Stimulated activated naive CD8-positive, alpha-beta T cell treated with anti-CD3 and anti-CD28 coated beads, Interleukin-15, Interleukin-2, amounts not matched to agents 100 U/mL and 50 U/mL, for 24 hours (primary cell): Measurements from ENCODE around the gene PITRM1.

Experiments
- ATAC-seq: fragments of 150-1000 bp; cut with Tn5 transposase; one replicate; pipeline ENCODE4 v1.10.0; 2021
- DNase-seq: peaks from one replicate; pipeline ENCODE4 v3.0.0; 2021

PITRM1 gene

DNA sequence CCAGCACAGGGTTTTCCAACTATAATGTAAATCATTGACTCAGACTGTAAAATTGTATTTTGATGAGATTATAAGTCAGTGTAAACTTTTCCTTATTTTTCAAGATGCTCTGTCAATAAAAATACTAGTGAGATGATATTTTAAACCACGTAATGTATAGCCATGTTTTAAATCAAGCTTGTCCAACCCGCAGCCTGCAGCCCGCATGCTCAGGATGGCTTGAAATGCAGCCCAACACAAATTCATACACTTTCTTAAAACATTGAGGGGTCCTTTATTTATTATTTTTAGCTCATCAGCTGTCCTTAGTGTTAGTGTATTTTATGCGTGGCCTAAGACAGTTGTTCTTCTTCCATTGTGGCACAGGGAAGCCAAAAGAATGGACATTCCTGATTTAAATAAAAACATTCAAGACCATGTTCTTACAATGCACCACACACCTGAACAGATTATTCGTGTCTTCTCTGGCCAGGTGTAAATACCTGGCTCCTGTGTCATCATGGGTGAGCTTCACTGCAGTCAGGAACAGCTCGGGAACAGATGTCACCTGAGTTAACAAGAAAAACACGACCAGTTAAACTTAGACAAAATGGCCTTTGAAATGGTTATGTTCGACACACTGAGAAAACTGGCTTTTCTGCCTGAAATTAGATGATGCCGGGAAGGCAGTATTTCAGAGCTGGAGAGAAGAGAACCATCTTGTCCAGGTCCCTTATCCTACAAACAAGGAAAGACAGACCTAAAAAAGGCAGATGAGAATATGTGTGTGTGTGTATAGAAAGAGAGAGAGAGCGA is 5.9 kb downstream of the PITRM1 start:
- no peak for DNase-seq
- ATAC-seq = no peak

DNA sequence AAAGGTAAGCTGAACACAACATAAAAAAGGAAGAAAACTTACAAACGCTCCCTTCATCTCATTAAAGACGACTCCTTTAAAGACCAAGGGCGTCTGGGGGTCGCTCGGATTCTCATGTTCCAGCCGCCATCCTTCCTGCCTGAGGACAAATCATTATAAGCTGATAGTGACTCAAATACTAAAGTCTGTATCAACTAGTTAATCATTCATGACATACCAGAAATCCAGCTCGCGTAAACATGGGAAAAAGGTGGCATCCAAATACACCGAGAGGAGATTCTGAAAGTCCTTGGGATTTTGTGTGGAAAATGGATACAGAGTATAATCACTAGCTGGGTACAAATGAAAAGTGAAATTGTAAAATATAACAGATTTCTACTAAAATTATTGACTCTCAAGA is 7.4 kb downstream of the PITRM1 start:
- DNase-seq (no peak), ATAC-seq (no peak)

DNA sequence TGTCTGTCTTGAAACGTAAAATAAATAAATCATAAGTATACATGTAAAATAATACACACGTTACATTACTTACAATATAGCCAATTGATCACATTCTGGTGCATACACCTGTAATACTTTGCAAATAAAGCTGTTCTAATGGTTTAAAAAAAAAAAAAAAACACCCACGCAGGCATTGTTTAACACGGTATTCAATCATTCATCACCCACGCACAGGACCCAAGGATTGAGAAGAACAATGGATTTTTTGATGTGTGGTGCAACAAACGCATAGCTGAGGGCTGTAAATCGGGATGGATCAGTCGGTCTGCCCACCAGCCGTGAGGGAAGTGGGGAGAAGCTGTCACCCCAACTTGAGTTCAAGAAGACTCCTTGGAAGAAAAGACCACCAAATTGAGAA is 8.7 kb downstream of the PITRM1 start:
- no peak for ATAC-seq
- no peak for DNase-seq

DNA sequence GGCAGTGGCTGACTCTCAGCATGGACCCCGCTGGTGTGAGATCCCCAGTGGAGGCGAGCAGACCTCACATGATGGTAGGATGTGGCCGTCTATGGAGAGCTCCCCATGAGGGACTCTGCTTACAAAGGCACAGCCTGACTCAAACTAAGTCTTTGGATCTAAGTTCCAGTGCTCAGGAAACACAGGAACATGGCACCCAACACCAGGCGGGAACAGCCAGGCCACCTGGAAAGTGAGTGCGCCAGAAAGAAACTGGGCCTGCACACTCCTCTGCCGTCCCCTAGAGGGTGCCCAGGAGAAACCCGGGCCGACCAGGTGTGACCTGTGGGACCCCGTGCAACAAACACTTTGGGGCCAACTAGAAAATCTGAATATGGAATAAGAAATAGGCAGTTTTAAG is 10.0 kb downstream of the PITRM1 start:
- no peak for ATAC-seq
- no peak for DNase-seq

DNA sequence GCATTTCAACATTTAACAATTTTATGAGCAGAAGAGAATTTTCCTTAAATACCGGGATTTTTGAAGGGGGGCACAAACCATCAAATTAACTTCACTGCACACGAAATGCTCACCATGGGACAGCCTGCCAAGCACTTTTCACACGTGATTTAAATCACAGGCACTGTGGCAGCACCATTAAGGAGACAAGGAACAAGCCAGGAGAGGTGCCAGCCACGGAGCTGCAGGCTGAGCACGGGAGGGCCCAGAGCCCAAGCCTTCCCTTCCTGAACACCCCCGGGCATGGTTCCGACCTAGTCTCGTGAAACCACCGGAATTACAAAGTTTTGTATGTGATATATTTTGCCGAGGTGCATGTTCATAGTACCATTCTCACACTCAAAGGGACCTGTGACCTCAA is 13.4 kb downstream of the PITRM1 start:
- ATAC-seq = no peak
- DNase-seq = no peak

DNA sequence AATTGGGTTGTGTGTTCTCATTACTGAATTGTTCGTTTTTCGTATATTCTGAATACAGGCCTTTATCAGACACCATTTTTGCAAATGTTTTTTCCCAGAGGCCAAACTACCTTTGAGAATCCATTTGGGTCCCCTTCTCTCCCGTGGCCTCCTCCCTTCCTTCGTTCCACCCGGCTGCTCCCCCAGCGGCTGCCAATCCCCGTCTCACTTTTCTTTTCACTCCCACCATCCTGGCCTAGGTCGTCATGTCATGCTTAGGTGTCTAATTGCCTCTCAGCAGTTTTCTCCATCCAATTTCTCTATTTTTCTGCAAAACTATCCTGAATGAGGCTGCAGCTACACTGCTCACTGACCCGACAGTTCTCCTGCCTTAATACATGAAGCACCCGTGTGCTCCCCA is 17.9 kb downstream of the PITRM1 start:
- ATAC-seq (no peak), DNase-seq (no peak)

DNA sequence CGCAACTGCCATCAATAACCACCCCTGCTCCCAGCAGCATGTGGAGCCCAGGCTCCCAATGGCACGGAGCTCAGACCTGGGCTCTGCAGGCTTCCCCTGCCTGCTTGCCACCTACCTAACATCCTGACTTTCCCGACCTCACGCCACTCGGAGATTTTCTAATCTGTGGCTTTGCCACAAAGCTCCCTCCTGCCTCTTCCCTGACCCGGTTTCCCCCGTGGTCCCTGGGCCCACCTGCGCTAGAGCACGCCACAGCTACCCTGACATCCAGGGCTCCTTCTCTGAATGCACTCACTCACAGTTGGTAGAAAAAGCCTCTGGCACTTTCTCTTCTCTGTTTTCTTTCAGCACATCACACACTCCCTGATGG is 20.0 kb downstream of the PITRM1 start:
- DNase-seq (no peak), ATAC-seq (no peak)

DNA sequence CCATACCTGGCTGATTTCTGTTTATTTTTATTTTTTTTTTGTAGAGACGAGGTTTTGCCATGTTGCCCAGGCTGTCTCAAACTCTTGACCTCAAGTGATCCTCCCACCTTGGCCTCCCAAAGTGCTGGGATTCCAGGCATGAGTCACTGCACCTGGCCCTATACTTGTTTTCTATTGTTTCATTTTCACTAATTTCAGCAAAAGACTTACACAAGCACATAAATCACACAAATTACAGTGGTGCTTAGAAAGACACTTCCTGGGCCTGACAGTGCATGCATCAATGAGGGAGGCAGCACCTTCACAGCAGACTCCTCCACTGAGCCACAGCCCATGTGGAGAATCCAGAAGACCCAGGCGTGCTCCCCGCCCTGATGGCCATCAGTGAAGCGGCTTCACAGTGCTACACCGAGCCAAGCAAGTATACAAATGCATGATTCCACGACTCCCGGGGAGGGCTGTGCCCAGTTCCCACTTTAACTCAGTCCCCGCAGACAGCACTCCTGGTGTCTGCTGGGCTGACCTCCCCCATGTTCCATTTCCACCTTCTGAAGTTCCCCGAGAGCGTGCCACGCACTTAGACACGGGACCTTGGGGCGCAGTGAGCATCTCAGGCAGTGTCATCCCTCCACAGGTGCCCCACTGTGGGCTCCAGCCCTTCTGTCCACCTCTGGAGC is 20.6 kb downstream of the PITRM1 start:
- ATAC-seq (no peak), DNase-seq (no peak)

DNA sequence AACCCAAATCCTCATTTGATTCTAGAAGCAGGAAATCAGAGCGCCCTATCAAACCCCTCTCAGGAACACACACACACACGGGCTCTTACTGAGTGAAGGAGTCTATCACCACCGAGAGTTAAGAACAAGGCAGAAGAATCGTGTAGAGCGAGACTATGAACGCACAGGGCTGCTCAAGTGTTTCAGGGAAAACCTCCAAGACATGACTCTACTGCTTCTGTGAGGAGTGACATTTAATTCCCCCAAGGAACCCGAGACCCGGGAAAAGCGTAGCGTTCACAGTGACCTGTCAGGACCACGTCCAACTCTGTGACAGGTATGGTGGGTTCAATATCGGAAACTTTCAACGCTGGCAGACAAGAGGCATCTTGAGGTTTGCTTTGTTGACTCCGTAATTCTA is 21.6 kb downstream of the PITRM1 start:
- no peak for ATAC-seq
- DNase-seq = no peak

DNA sequence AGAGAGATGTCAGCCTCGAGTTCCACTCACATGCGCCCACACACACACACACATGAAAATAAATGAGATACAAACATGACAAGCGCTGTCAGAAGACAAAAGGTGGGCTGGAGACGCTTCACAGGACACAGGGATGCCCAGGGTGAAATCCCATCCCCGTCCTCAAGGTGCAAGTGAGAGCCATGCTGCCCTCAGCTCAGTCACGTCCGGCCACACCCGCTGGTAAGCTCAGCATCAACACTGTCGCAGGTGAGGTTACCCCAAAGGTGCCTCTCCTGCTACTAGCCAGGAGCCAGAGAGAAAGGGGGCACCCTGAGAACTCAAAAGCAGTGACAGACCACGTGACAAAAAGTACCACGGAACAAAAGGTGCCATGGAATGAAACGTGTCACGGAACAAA is 22.2 kb downstream of the PITRM1 start:
- ATAC-seq = no peak
- DNase-seq = no peak

DNA sequence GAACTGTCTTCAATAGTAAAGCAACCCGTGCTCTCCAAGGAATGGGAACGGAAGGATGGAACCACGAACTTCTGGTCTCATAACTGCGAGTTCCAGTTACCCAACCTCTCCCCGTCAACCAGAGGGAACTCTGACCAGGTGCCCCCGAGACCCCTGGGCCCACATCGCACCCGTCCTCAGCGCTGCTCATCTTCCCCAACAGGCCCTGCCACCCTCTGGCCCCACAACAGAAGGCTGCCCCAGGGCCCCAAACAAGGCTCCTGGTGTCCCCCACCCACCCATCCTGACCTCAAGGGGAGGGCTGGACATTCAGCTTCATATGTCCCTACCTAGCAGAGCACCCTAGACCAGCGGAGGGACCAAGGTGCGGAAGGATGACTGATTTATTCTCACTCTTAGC is 22.7 kb downstream of the PITRM1 start:
- no peak for DNase-seq
- no peak for ATAC-seq

DNA sequence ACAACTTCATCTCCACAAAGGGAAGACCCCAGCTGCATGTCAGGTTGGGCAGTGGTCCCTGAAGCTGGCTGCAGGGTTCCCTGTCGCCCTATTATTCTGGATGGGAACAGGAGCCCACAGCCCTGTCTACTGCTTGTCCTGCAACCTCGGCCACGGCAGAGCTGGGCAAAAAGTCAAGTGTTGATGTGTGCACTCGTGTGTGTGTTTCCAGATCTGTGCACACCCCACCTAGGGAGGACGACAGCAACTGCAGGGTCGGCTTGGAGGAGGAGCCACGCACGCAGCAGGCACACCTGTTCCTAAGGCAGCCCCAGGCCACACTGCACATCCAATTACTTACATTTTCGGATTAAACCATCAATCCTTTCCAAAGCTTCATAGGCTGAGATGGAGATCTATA is 23.6 kb downstream of the PITRM1 start:
- ATAC-seq (no peak), DNase-seq (no peak)

DNA sequence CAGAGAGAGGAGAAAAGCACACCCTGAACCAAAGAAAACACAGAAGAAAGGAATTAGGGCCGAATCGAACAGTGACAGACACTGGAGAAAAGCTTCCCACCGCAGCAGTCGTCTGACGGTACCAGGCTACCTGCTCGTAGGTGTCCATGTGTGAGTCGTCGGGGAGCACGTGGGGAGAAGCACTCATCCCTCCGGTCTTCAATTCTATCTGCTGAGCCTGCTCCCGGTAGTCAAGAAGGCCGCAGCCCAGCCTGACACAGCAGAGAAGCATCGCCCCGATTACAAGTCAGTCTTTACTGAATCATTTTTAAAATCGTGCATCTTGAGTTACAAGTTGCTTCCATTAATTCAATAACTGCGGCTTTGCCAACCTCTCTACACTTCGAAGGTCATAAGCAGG is 24.5 kb downstream of the PITRM1 start:
- no peak for DNase-seq
- no peak for ATAC-seq

DNA sequence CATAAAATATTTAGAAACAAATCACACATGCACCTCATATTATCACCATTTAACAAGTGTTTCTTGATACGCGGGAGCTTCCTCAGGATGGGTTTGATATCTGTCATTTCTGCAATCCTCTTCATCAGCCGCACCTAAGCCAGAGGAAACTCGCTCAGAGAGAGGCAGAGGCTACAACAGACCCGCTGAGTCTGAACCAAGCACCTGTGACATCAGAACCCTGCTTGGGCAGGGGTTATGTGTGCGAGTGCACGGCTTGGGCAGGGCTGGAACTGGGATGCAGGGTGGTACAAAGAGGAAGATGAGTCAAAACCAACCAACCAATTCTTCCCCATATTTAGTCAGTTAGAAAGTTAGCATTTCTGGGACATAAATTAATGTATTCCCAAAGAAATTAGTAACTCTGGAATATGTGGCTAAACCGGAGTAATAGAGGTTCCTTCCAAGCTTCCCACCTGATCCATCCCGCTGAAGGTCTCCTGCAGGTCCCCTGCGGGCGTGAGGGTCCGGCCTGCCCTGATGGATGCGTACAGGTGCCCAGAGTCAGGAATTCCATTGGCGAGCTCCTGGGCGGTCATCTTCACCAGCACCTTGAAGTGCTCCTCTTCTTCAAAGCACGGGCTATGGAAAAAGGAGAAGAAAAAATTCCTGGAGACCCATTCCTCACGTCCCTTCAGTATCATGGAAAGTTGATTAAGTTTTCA is 25.3 kb downstream of the PITRM1 start:
- DNase-seq (no peak), ATAC-seq (no peak)

DNA sequence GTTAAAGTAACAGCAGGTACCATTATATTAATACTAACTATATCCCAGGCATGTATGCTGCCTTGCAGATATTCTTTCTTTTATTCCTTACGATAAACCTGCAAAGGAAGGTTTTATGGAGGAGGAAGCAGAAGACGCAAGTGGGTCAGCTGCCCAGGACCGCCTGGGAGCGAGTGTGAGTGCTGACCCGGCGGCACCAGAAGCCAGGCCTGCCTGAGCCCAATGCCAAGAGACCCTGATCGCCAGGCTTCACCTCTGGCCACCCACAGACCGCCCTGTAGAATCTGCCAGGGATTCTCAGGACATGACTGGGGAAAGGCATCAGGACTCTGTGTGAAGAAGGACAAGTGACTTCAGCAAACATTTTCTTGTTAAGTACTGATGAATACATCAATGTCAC is 26.3 kb downstream of the PITRM1 start:
- ATAC-seq (no peak), DNase-seq (no peak)

DNA sequence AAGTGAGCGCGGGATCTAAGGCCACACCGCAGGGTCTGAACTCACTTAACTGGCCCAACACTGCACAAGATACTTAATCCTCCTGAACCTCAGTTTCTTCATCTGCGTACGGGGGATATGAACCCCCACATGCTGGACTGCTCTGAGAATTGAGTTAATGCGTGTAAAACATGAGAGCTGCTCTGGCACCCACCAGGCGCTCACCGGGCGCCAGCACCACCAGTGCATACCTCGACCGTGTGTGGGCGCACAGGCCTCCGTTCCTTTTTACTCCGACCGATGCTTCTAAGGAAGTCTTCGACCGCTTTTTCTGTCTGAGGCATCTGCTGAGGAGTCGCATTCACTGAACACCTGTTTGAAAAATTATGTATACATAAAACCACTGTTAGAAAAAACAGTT is 27.2 kb downstream of the PITRM1 start:
- ATAC-seq = no peak
- DNase-seq = no peak

DNA sequence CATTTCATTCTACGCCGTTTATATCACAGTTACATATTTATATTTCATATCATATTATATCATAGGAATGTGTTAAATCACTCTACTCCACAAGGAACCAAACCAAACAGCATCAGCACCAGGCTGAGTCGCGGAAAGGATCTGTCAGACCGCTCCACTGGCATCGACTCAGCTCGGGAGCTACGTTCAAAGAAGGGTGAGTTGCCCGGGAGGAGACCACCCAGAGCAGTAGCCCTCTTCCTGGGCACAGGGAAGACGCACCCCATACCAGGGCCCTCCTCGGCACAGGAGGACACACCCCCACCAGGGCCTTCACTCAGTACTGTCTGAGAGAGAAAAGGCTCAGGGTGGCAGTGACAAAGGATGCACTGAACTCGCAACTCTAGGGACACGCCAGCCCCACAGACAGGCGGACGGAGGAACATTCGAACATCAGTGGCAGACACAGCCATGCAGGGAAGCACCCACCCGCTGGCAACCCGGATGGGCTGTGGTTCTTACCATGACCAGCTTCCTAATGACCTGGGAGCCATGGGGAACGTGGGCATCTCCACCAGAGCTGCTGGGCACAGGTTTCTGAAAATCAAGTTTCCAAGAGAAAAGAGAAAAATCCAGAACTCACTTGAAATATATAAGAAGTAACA is 28.7 kb downstream of the PITRM1 start:
- no peak for ATAC-seq
- DNase-seq = no peak

DNA sequence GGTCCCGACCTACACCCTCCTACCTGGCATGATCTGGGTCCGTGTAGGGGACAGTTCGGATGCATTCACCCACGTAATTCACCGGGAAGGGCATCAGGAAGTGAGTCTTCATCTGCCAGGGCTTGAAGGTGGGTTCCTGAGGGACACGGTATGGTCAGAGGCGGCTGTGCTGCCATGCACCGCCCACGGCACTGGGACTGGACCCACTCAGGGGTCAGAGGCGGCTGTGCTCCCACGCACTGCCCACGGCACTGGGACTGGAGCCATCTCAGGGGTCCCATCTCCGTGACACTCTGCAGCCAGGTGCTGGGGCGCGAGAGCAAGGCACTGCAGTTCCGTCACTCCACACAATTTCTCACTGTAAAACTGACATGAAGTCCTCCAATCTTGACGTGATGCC is 29.2 kb downstream of the PITRM1 start:
- ATAC-seq (no peak), DNase-seq (no peak)

DNA sequence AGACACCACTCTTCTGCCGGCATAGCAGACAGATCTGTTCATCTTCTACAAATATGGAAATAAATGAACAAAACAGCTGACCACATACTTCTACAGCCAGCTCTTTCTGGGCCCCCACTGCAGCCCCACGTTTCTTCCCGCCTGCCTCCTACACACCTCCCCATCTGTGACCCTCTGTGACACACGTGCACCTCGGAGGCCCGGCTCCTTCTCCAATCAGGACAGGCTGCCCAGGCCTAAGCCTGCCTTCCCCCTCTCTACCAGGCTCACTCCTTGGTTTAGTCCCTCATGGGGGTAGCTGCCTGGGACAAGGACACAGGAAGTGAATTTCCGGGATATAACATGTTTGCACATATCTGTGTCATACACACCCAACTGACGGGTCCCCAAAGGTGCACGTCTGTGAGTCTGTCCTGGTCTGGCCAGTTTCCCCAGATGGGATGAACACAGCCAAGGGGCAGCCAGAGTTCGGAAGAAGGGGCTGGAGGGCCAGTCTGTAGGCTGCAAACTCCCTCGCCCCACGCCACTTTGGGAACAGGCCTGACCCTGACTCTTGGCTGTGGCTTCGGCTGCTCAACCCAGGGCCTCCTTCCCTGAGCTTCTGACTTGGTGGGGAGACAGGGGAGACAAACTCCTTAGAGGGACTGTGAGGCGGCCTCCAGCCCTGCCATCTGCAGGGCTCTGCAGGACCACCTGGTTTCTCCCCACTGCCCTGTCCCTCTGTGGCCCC is 30.3 kb downstream of the PITRM1 start:
- DNase-seq (no peak), ATAC-seq (peak; percentile 25)

DNA sequence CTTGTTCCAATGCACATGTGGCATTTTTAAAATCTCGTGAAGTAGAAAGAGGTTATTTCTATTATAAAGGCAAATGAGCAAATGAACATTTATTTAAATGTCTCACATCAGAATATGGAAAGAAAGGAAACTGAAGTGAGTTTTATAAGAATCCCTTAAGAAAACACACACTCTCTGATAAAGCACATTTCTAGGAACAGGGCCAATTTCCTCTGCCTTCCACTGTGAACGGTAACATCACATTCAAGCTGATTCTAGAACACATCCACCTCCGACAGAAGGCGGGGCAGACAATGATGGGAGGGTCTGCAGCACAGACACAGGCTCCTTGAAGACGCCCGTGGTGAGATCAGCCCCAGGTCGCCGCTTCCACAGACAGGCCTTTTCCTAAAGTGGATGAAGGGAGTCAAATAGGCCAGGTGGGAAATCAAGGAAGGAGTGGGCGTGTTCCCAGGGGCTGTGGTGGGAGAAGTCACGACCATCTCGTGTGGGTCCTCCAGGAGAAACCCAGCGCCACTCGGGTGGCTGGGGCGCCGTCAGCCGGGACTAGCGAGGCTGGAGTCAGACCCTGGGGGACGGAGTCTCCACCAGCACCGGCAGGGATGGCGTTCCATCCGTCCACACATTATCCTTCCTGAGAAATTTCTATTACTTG is 31.1 kb downstream of the PITRM1 start:
- ATAC-seq = no peak
- no peak for DNase-seq

DNA sequence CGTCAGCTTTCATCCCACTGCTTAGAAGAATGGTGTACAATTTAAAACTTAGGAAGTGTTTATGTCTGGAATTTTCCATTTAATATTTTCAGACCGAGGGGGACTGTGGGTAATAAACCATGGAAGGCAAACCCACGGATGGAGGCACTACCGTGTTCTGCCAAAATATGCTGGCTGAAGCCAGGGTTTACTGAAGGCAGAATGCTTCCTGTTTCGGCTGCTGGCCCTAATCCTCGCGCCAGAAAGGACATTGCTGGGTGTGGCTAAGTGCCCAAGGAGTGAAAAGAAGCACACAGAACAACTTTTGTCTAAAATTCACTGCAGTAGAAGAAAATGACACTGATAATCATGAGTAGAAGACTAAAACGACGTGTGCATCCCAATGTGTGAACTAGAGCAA is 32.3 kb downstream of the PITRM1 start:
- DNase-seq = no peak
- ATAC-seq = no peak
